GM21515 (cell line): ENCODE measurements around the gene PIK3C2A.
"Not testable (repeated sequence)": the region's sequence is repeated elsewhere in the genome, so short reads cannot be mapped to it uniquely, and the experiment has no call there.

Experiments
- ATAC-seq: cut with Tn5 transposase; IDR thresholded peaks from one replicate; pipeline ENCODE4 v1.9.1; 2021; ENCODE audit not compliant: unreplicated experiment

PIK3C2A gene

GRCh38 chr11:17207317-17208256, at the start of gene PIK3C2A:
Gene PIK3C2A (minus strand): TSS chr11:17207986. CDS start chr11:17169741, 38,245 bp downstream.
- peak; percentile 95 for ATAC-seq

GRCh38 chr11:17257196-17257595, 49.4 kb upstream of the PIK3C2A start:
- ATAC-seq: no peak

GRCh38 chr11:17256512-17256911, 48.7 kb upstream of the PIK3C2A start:
- no peak for ATAC-seq

- no peak for ATAC-seq
Measured at GRCh38 chr11:17252704-17253103, 44.9 kb upstream of the PIK3C2A start.

GRCh38 chr11:17250561-17251350, 43.0 kb upstream of the PIK3C2A start:
- ATAC-seq: no peak

- peak; percentile 64 for ATAC-seq
Measured at GRCh38 chr11:17244046-17244445, 36.3 kb upstream of the PIK3C2A start.

GRCh38 chr11:17242954-17243353, 35.2 kb upstream of the PIK3C2A start:
- ATAC-seq: not testable (repeated sequence)

- no peak for ATAC-seq
Measured at GRCh38 chr11:17240780-17241179, 33.0 kb upstream of the PIK3C2A start.

GRCh38 chr11:17239927-17240326, 32.1 kb upstream of the PIK3C2A start:
- not testable (repeated sequence) for ATAC-seq

GRCh38 chr11:17238377-17238776, 30.6 kb upstream of the PIK3C2A start:
- ATAC-seq: no peak

- ATAC-seq: no peak
Measured at GRCh38 chr11:17233101-17233500, 25.3 kb upstream of the PIK3C2A start.

- peak; percentile 95 for ATAC-seq
Measured at GRCh38 chr11:17230867-17231851, 23.4 kb upstream of the PIK3C2A start.

GRCh38 chr11:17229481-17230152, 21.8 kb upstream of the PIK3C2A start:
- no peak for ATAC-seq

- not testable (repeated sequence) for ATAC-seq
Measured at GRCh38 chr11:17228186-17228925, 20.6 kb upstream of the PIK3C2A start.

- ATAC-seq: no peak
Measured at GRCh38 chr11:17224727-17225126, 16.9 kb upstream of the PIK3C2A start.

- no peak for ATAC-seq
Measured at GRCh38 chr11:17221968-17222367, 14.2 kb upstream of the PIK3C2A start.

- no peak for ATAC-seq
Measured at GRCh38 chr11:17219016-17219415, 11.2 kb upstream of the PIK3C2A start.

GRCh38 chr11:17218403-17218802, 10.6 kb upstream of the PIK3C2A start:
- ATAC-seq: no peak

- no peak for ATAC-seq
Measured at GRCh38 chr11:17217401-17217800, 9.6 kb upstream of the PIK3C2A start.
